Neural progenitor cell (in vitro differentiated cells): ENCODE measurements around the gene GDPD5.

Experiments used
- EZH2phosphoT487 ChIP-seq: fragments of 200-600 bp; sonication (generic); IDR thresholded peaks from 2 replicates; pipeline ENCODE4 v1.6.1; 2017; ENCODE audit warnings: antibody characterized with exemption
- TF ChIP-seq, protein P1 (sequence below): fragments of 200-600 bp; sonication (generic); IDR thresholded peaks from 2 replicates; pipeline ENCODE4 v1.5.1; 2017; ENCODE audit warnings: antibody characterized with exemption, mild to moderate bottlenecking

DNA sequence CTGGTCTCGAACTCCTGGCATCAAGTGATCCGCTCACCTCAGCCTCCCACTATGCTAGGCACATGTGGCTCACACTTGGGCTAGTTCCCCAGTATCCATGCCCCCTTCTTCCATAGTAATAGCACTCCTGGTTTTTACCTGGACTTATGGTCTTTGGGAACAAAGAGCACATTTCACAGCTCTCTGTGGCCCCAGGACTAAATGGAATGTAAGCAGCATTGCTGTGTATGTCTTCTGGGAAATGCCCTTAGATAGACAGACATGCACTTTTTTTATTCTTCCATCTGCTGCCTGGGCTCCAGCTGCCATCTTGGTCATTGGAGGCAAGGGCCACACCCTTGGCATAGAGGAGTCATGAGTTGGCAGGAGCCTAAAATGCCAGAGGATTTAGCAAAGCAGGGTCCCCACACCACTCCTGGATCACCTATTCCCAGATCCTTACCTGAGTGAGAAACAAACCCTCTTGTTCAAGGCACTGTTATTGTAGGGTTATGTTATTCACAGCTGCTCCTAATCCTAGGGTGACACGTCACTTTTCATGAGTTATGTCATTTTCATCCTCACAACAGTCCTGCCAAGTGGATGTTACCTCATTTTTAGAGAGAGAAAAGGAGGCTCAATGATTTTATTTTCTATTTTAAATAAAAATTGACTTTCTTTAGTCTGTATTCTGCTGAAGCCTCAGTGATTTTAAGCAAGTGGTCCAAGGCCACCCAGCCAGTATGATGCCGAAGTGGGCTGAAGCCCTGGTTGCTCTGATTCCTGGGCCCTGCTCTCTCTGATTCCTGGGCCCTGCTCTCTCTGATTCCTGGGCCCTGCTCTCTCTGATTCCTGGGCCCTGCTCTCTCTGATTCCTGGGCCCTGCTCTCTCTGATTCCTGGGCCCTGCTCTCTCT lies 15.7 kb upstream of the GDPD5 start:
- TF ChIP-seq, protein P1, sequence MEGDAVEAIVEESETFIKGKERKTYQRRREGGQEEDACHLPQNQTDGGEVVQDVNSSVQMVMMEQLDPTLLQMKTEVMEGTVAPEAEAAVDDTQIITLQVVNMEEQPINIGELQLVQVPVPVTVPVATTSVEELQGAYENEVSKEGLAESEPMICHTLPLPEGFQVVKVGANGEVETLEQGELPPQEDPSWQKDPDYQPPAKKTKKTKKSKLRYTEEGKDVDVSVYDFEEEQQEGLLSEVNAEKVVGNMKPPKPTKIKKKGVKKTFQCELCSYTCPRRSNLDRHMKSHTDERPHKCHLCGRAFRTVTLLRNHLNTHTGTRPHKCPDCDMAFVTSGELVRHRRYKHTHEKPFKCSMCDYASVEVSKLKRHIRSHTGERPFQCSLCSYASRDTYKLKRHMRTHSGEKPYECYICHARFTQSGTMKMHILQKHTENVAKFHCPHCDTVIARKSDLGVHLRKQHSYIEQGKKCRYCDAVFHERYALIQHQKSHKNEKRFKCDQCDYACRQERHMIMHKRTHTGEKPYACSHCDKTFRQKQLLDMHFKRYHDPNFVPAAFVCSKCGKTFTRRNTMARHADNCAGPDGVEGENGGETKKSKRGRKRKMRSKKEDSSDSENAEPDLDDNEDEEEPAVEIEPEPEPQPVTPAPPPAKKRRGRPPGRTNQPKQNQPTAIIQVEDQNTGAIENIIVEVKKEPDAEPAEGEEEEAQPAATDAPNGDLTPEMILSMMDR, result no peak
- no peak for TF ChIP-seq EZH2phosphoT487
